H7 (cell line): ENCODE data around the gene GUCY2C. TPM values are rescaled to one million over a fixed set of nuclear protein-coding genes. Genes with fewer than 3 reads are reported as not detected.

ENCODE experiments used
- DNase-seq: peaks from one replicate; pipeline ENCODE4 v3.0.0; 2012
- H3K27me3 ChIP-seq: 2 replicates; pipeline ENCODE4 v1.6.0; 2011; ENCODE audit warnings: mild to moderate bottlenecking, low read length; ENCODE audit not compliant: control insufficient read depth, insufficient read depth
- H3K36me3 ChIP-seq: replicated peaks from 2 replicates; pipeline ENCODE4 v1.5.1; 2011; ENCODE audit warnings: low read length; ENCODE audit not compliant: control insufficient read depth, insufficient read depth
- H3K4me3 ChIP-seq: 2 replicates; pipeline ENCODE4 v1.5.1; 2011; ENCODE audit warnings: low read depth, mild to moderate bottlenecking, control low read depth, low read length, moderate library complexity; ENCODE audit not compliant: insufficient read depth
- total RNA-seq: library from RNA; depleted of rRNA; stranded (reverse); fragments of >200 nt; shearing (Covaris generic); gene quantifications from 2 replicates; pipeline ENCODE4 v1.2.3, GENCODE V29; 2014

GUCY2C gene
- total RNA-seq, 1 experiment from 2014 or later = 1.1 TPM

DNA sequence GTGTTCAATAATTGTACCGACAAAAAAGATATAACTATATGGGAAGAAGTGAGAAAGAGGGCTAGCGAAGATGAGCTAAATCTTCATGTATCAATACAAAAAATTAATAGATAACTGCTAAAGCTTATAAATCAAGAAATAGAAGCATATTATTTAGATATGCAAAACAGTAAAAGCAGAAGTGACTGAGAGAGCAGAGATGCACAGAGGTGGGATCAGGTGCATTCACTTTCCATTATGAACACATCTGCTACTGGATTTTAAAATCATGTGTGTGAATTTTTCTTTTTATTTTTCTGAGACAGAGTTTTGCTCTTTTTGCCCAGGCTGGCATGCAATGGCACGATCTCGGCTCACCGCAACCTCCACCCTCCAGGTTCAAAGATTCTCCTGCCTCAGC is 33.4 kb downstream of the GUCY2C start:
- no peak overlapping the region for H3K4me3 ChIP-seq
- no peak for DNase-seq
- H3K36me3 ChIP-seq = no peaks in the 10 kb centered on the region
- no peaks in the 10 kb centered on the region for H3K27me3 ChIP-seq

DNA sequence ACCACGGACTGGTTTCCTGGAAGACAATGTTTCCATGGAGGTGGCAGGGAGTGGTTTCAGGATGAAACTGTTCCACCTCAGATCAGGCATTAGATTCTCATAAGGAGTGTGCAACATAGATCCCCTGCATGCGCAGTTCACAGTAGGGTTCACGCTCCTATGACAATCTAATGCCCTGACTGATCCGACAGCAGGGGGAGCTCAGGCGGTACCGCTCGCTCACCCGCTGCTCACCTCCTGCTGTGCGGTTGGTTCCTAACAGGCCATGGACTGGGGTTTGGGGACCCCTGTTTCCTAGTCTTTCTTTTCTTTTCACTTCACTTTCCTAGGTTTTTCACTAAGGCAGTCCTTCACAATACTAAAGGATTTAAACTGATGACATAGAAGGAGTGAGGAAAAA is 39.6 kb downstream of the GUCY2C start:
- no peak for DNase-seq
- Histone ChIP-seq H3K4me3 (no peak overlapping the region), H3K36me3 (no peaks in the 10 kb centered on the region), H3K27me3 (no peaks in the 10 kb centered on the region)

DNA sequence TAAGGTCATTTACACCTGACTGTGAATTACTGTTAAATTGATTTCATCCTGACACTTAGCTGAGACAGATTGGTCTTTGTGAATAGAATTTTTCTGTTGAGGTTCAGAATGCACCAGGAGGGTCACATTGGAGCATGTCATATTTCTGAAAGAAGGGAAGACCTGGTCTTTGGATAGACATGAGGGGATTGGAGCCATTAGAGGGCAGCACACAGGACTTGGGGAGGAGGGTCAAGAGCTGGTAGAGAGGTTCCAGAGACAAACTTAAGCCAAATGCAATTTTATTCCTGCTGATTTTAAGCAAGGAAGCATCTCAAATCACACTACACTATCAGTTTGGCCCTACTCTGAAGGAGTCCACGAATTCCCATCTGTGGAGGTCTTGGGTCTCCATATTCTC is 41.1 kb downstream of the GUCY2C start:
- DNase-seq = peak; percentile 13
- H3K27me3 ChIP-seq = no peaks in the 10 kb centered on the region
- H3K36me3 ChIP-seq = no peaks in the 10 kb centered on the region
- H3K4me3 ChIP-seq = no peak overlapping the region

- no peak overlapping the region for H3K4me3 ChIP-seq
- H3K27me3 ChIP-seq = no peaks in the 10 kb centered on the region
- no peaks in the 10 kb centered on the region for H3K36me3 ChIP-seq
- DNase-seq = no peak
Observed at GRCh38 chr12:14654842-14655241, 41.6 kb downstream of the GUCY2C start.

DNA sequence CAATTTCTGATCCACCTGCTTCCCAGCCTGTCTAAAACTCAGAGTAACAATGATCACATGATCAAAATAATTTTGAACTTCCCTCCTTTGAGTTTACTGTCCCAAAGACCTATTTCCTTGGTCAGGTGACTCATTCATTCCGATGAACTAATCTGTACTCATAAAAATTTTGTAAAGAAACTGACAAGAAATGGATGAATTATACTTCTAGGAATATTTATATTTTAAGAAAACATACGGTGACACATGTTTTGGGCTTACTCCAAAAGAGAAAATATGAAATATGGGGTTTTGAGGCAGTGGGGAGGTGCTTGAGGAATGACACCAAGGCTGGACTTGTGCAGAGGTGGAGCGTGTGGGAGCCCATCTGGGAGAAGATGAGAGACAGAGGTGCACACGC is 42.0 kb downstream of the GUCY2C start:
- H3K4me3 ChIP-seq = no peak overlapping the region

DNA sequence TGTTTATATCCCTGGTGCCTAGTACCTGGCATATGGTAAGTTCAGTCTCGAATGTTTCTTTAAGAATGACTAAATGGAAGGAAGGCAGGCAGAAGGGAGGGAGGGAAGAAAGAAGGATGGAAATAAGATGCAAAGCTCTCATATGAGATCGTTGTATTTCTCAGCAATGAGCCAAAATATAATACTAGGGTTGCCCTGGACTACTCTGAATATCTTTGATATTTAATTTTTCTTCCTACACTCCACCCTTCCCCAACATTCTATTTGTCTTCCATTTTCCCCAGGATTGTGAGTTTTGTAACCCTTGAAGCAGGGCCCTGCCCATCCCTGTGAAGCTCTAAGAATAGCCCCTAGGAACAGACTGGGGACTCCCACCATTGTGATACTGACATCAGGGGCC is 43.9 kb downstream of the GUCY2C start:
- no peak for DNase-seq
- Histone ChIP-seq H3K36me3 (no peaks in the 10 kb centered on the region), H3K27me3 (no peaks in the 10 kb centered on the region), H3K4me3 (no peak overlapping the region)

More for the DNA sequence above, 42.0 kb downstream of the GUCY2C start:
- Histone ChIP-seq H3K36me3 (no peaks in the 10 kb centered on the region), H3K27me3 (no peaks in the 10 kb centered on the region)
- DNase-seq = no peak

- Histone ChIP-seq H3K27me3 (no peaks in the 10 kb centered on the region), H3K4me3 (no peak overlapping the region), H3K36me3 (no peaks in the 10 kb centered on the region)
- DNase-seq = peak; percentile 12
Observed at GRCh38 chr12:14651371-14651770, 45.0 kb downstream of the GUCY2C start.

- no peaks in the 10 kb centered on the region for H3K27me3 ChIP-seq
- DNase-seq = no peak
- no peak overlapping the region for H3K4me3 ChIP-seq
- H3K36me3 ChIP-seq = no peaks in the 10 kb centered on the region
Observed at GRCh38 chr12:14650789-14651188, 45.6 kb downstream of the GUCY2C start.

DNA sequence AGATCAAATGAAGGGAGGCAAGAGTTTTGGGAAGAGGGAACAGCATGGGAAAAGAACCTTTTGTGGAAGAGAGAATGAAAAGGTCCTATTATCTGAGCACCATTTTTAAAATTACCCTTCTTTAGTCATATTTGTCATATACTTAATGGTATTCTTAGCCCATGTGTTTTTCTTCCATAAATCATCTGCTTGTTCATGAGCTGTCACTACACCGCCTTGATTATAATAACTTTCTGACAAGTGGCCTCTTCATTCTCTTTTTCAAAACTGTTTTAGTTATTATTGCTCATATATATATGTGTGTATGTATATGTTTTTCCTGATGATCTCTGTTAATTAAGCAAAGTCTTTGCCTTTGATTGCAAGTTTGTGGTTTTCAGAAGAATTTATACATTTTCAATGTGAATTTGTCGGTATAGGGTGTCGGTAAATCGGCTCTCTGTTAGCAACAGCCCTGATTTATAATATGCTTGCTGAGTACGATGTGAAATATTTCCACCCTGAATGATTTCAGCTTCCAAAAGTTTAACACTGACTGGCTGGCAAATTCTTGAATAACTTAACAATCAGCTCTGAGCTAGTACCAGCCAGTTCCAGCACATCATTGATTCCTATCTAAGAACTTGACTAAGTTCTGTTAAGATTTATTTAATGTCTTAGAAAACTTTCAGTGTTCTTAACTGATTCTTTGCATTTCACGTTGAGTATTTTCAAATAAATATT is 49.2 kb downstream of the GUCY2C start:
- Histone ChIP-seq H3K4me3 (no peak overlapping the region), H3K36me3 (no peaks in the 10 kb centered on the region), H3K27me3 (no peaks in the 10 kb centered on the region)
- DNase-seq = no peak

- H3K4me3 ChIP-seq = no peak overlapping the region
- H3K27me3 ChIP-seq = no peaks in the 10 kb centered on the region
- H3K36me3 ChIP-seq = no peaks in the 10 kb centered on the region
- no peak for DNase-seq
Observed at GRCh38 chr12:14643251-14643650, 53.1 kb downstream of the GUCY2C start.

DNA sequence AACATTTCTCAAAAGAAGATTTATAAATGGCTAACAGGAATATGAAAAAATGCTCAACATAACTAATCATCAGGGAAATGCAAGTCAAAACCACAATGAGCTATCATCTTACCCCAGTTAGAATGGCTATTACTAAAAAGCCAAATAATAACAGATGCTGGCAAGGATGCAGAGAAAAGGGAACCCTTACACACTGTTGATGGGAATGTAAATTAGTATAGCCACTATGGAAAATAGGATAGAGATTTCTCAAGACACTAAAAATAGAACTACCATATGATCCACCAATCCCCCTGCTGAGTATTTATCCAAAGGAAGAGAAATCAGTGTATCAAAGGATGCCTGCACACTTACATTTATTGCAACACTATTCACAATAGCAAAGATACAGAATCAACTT is 58.3 kb downstream of the GUCY2C start:
- no peak for DNase-seq
- no peaks in the 10 kb centered on the region for H3K27me3 ChIP-seq
- no peak overlapping the region for H3K4me3 ChIP-seq
- H3K36me3 ChIP-seq = no peaks in the 10 kb centered on the region

DNA sequence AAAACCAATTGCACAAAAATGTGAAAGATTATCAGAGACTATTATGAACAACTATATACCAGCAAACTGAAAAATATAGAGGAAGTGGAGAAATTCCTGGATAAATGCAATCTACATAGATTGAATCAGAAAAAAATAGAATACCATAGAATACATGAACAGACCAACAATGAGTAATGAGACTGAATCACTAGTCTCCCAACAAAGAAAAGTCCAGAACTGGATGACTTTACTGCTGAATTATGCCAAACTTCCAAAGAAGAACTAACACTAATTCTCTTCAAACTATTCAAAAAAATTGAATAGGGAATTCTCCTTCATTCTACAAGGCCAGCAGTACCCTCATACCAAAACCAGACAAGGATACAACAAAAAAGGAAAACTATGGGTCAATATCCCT is 60.6 kb downstream of the GUCY2C start:
- Histone ChIP-seq H3K4me3 (no peak overlapping the region), H3K27me3 (no peaks in the 10 kb centered on the region), H3K36me3 (no peaks in the 10 kb centered on the region)
- DNase-seq = no peak

- Histone ChIP-seq H3K36me3 (no peaks in the 10 kb centered on the region), H3K27me3 (no peaks in the 10 kb centered on the region), H3K4me3 (no peak overlapping the region)
- no peak for DNase-seq
Observed at GRCh38 chr12:14630793-14631192, 65.6 kb downstream of the GUCY2C start.

- no peaks in the 10 kb centered on the region for H3K27me3 ChIP-seq
- no peaks in the 10 kb centered on the region for H3K36me3 ChIP-seq
- no peak overlapping the region for H3K4me3 ChIP-seq
- peak; percentile 39 for DNase-seq
Observed at GRCh38 chr12:14629832-14630710, 66.3 kb downstream of the GUCY2C start.

- Histone ChIP-seq H3K27me3 (no peaks in the 10 kb centered on the region), H3K4me3 (no peak overlapping the region), H3K36me3 (no peaks in the 10 kb centered on the region)
- no peak for DNase-seq
Observed at GRCh38 chr12:14628771-14629170, 67.6 kb downstream of the GUCY2C start.
